Activated effector memory CD4-positive, alpha-beta T cell treated with Interleukin-2 at 50 U/mL for 16 hours (primary cell): ENCODE results near the gene SLC35G6.
"Not testable (repeated sequence)": the region's sequence is repeated elsewhere in the genome, so short reads cannot be mapped to it uniquely, and the experiment has no call there.

Experiments
- DNase-seq: peaks from one replicate; pipeline ENCODE4 v3.0.0-alpha.2; 2020

SLC35G6 gene

DNA sequence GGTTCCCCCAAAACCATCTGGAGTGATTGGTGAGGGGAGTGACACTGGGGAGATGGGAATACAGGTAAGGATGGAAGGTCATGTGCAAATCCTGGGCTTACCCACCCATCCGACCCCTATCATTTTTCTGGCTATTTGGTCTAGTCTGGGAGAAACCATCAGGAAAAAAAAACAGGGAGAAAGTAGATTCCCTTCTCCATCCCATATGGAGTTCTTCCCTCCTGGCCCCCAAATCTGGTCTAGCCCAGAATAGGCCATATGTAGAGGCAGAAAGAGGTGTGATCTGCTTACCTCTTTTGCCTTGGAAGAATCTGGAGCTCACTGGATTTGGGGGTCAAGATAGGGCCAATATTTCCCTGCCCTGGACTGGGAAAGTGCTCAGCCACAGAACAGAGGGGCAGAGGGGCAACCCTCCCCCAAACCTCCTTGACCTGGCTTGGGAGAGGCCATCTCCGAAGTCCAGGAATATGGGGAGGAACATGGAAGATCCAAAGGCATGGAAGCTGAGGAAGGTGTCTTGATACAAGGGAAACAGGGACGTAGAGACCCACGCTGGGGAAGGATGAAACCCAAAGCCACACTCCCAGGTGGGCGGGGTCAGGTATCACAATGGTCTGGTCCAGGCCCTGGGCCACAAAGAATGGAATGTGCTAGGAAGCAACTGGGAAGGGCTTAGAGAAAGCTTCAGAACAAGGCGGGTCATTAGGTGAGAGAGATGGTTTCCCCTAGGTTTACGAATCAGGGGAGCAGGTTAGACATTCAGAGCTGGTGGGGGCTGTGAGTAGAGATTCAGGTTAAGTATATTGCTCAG lies 20.2 kb upstream of the SLC35G6 start:
- DNase-seq: no peak

- DNase-seq: no peak
These were observed 18.5 kb upstream of the SLC35G6 start for GRCh38 chr17:7462474-7463371.

DNA sequence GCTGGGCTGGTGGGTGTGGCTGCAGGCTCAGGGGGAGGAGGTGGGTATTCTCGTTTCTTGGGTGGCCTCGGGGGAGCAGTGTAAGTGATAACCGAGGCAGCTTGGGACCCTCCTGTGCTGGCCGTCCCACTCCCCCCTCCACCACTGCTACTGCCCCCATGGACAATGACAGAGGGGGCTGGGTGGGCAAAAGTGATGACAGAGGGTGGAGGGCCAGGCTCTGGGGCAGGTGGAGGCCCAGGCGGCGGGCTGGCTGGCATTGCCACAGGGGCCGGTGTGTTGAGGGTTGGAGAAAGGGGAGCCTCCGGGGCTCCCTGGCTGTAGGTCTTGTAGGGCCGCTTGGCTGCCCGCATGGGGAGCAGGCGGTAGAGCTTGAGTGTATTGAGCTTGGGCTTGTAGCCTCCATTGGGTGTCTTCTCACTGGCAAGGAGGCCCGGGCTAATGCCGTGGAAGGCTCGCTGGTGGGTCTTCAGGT lies 17.8 kb upstream of the SLC35G6 start:
- DNase-seq: no peak

- no peak for DNase-seq
These were observed 17.2 kb upstream of the SLC35G6 start for GRCh38 chr17:7464081-7464480.

- no peak for DNase-seq
These were observed 15.5 kb upstream of the SLC35G6 start for GRCh38 chr17:7465597-7466275.

GRCh38 chr17:7466318-7466638 lies 15.0 kb upstream of the SLC35G6 start:
- no peak for DNase-seq

DNA sequence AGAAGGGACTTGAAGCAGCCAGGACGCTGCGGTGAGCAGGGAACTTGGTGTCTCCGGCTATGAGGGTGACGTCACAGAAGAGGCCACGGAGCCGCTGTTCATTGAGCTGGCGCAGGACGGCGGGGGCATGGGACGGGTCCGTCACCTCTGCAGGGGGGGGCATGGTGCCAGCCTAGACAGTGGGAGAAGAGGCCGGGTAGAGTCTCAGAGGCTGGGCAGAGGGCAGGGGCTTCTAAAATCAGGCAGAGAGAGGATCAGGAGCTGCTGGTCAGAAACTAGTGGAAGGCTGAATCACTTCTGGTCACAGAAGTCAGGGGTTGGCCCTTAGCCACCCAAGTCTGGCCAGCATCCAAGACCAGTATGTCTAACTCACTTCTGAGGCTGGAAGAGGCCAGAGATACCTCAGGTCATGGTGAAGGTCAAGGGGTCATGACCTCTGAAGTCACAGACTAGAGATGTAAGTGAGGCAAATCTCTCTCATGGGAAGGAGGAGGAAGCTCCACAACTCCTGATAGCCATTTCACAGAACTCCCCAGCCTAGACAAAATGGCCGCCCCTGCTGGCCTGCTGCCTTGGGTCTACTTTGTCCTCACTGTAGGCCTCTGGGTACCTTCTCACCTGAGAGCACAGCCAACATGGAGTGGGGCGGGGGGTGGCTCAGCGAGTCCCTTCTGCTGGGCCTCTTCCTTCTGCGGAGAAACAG lies 14.5 kb upstream of the SLC35G6 start:
- DNase-seq: no peak

GRCh38 chr17:7467498-7467897 lies 13.7 kb upstream of the SLC35G6 start:
- DNase-seq: no peak

DNA sequence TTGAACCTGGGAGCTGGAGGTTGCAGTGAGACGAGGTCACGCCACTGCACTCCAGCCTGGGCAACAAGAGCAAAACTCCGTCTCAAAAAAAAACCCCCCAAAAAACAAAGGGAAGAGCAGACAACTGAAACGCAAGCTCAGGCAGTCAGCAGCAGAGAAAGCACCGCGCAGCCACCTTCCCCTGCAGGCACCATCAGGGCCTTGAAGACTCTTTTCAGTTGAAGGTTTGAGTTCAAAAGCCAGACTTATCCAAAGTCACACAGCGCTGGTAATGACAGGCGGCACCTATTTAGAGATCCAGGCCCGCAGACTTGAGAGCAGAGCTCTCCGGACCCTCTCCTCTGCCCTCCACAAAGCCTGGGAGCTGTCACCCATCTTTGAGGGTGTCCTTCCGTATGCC lies 13.0 kb upstream of the SLC35G6 start:
- no peak for DNase-seq

- no peak for DNase-seq
These were observed 12.3 kb upstream of the SLC35G6 start for GRCh38 chr17:7468804-7469389.

GRCh38 chr17:7469843-7470242 lies 11.4 kb upstream of the SLC35G6 start:
- DNase-seq: not testable (repeated sequence)

DNA sequence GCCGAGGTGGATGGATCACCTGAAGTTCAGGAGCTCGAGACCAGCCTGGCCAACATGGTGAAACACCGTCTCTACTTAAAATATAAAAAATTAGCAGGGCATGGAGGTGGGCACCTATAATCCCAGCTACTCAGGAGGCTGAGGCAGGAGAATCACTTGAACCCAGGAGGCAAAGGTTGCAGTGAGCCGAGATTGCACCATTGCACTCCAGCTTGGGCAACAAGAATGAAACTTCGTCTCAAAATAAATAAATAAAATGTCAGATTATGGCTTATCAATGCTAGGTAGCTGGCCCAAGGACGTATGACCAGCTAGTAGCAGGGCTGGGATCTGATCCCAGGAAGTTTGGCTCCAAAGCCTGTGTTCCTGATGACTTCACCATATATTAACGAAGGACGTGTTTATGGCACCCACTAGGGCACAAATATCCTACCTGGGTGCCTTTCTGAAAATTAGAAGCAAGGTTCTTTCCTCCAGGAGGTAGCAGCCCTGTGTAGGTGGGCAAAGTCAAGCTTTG lies 10.7 kb upstream of the SLC35G6 start:
- not testable (repeated sequence) for DNase-seq

- DNase-seq: no peak
These were observed 9.5 kb upstream of the SLC35G6 start for GRCh38 chr17:7471729-7472128.

DNA sequence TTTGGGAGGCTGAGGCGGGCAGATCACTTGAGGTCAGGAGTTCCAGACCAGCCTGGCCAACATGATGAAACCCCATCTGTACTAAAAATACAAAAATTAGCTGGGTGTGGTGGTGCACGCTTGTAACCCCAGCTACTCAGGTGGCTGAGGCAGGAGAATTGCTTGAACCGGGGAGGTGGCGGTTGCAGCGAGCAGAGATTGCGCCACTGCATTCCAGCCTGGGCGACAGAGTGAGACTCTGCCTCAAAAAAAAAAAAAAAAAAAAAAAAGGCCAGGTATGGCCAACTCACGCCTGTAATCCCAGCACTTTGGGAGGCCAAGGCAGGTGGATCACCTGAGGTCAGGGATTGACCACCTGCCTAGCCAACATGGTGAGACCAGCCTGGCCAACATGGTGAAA lies 6.5 kb upstream of the SLC35G6 start:
- not testable (repeated sequence) for DNase-seq

DNA sequence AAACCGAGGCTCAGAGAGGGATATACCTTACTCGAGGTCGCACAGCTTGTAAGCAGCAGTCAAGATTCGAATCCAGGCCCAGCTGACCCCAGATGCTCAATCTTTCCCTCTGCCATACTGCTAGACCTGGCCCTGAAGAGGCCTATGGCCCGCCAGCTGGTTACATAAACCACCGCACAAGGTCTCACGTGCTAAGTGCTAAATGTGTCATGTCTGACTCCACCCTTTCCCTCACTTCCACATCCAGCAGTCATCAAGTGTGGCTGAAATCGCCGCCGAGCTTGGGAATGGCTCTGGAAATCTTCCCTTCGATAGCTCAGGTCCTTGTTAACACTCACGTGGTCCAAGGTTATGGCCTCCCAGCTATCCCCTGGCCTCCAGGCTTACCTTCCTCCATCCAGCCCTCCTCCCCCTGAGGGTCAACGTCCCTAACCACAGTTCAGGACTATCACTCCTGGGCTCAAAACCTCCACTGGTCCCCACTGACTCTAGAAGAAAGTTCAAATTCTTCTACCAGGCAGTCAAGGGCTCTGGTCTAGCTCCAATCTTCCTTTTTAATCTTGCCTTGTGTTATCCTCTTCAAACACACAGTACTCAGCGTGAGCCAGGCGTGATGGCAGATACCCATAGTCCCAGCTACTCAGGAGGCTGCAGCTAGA lies 5.4 kb upstream of the SLC35G6 start:
- no peak for DNase-seq

- no peak for DNase-seq
These were observed 4.8 kb upstream of the SLC35G6 start for GRCh38 chr17:7476494-7476893.

- DNase-seq: no peak
These were observed 4.3 kb upstream of the SLC35G6 start for GRCh38 chr17:7476951-7477350.

GRCh38 chr17:7477392-7478275 lies 3.6 kb upstream of the SLC35G6 start:
- DNase-seq: no peak

GRCh38 chr17:7478276-7479212 lies 2.7 kb upstream of the SLC35G6 start:
- peak; percentile 57 for DNase-seq
